AG04449 (cell line): ENCODE data around the gene MISP.

Experiments used
- CTCF ChIA-PET: fragments of 350-600 bp; formaldehyde crosslinking; extraction: SDS; loops from one replicate; lab custom pipeline; 2021; ENCODE audit warnings: antibody characterized with exemption; lab: Yijun Ruan, JAX
- POLR2A ChIA-PET: fragments of 400-600, 350-600 bp; formaldehyde crosslinking; extraction: SDS; loops from one replicate; lab custom pipeline; 2020; ENCODE audit warnings: antibody characterized with exemption, inconsistent platforms; lab: Yijun Ruan, JAX
- DNase-seq: peaks from one replicate; pipeline ENCODE4 v3.0.0-alpha.2; 2010; ENCODE audit warnings: low read depth, low spot score
- H3K4me3 ChIP-seq: 2 replicates; pipeline ENCODE4 v1.5.1; 2011; ENCODE audit warnings: low read depth, mild to moderate bottlenecking, control low read depth, low read length
- TF ChIP-seq, protein P1 (sequence below): IDR thresholded peaks from one replicate; pipeline ENCODE4 v1.5.1; 2011; ENCODE audit warnings: mild to moderate bottlenecking, moderate library complexity, low read length, control low read depth, inconsistent platforms; ENCODE audit not compliant: insufficient read depth; ENCODE audit errors: missing control alignments

Gene MISP

DNA sequence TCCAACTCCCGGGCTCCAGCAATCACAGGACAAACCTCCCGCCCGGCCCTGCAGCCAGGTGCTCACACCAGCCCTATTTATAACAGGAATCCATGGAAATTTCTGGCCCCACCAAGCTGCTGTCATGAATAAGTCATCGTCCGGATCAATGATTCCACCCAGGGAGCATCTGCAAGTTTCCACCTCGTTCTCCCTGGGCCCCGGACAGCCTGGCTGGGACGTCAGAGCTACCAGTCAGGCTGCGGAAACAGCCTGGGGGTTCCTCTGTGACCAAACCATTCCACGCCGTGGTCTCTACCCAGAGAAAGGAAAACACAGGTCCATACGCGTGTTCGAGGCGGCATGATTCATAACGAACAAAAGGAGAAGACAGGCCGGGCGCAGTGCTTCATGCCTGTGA lies 25.6 kb downstream of the MISP start:
- POLR2A ChIA-PET, result no interaction called here
- CTCF ChIA-PET, result no interaction called here
- TF ChIP-seq, protein P1, sequence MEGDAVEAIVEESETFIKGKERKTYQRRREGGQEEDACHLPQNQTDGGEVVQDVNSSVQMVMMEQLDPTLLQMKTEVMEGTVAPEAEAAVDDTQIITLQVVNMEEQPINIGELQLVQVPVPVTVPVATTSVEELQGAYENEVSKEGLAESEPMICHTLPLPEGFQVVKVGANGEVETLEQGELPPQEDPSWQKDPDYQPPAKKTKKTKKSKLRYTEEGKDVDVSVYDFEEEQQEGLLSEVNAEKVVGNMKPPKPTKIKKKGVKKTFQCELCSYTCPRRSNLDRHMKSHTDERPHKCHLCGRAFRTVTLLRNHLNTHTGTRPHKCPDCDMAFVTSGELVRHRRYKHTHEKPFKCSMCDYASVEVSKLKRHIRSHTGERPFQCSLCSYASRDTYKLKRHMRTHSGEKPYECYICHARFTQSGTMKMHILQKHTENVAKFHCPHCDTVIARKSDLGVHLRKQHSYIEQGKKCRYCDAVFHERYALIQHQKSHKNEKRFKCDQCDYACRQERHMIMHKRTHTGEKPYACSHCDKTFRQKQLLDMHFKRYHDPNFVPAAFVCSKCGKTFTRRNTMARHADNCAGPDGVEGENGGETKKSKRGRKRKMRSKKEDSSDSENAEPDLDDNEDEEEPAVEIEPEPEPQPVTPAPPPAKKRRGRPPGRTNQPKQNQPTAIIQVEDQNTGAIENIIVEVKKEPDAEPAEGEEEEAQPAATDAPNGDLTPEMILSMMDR, result no peak
- H3K4me3 ChIP-seq, result no peak overlapping the region
- no peak for DNase-seq

DNA sequence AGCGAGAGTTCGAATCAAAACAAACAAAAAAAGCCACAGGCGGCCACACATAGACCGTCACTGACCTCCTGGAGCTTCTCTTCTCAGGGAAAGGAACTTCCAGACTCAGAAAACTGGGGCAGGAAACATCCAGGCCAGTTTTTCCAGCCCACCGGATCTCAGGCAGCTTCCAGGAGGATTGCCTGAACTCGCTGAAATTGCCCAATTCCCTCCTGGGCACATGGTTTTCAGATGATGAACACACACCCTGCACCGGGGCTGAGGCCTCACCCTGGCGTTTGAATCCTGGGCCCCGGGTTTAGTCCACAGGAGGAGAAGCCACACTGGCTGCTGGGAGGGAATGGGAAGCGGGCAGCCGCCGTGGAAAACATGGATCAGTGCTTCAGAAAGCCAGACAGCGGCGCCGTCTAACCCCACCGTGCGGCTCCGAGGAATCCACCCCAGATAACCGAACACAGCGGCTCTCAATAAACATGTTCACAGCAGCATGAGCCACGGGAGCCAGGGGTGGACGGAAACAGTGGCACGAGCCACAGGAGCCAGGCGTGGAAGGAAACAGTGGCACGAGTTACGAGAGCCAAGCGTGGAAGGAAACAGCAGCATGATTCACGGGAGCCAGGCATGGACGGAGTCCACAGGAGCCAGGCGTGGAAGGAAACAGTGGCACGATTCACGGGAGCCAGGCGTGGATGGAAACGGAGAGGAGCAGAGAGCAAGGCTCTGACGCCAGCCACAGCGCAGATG lies 28.2 kb downstream of the MISP start:
- POLR2A ChIA-PET, result interaction anchor here (0.5 to 1.7 kb wide), 4 partner anchors 18 to 79 kb away, joined by 3 to 7 read pairs (median 4); no protein-coding TSS in a partner anchor
- TF ChIP-seq, protein P1, result no peak
- DNase-seq, result peak; percentile 74
- CTCF ChIA-PET, result interaction anchor here (0.7 to 1.9 kb wide), 3 partner anchors 9 to 144 kb away, joined by 3 to 17 read pairs (median 4); no protein-coding TSS in a partner anchor
- peak overlapping the region; percentile 23 for H3K4me3 ChIP-seq

DNA sequence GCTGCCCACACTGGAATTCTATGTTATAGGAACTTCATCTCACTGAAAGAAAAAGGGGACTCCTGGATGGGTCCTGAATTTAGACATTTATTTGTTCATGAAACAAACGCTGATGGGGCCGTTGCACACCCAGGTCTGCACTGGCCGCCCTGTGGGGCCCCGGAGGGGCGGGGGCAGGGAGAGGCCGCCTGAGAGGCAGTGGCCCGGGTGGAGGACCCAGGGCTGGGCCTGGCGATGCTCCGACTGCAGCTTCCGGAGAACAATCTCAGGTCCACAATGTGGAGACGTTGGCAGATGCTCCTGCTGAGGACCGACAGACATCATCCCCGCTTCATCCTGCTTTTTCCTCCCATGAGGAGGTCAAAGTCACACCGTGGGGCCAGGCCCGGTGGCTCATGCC lies 30.0 kb downstream of the MISP start:
- TF ChIP-seq, protein P1, result no peak
- ChIA-PET POLR2A (no interaction called here), CTCF (no interaction called here)
- H3K4me3 ChIP-seq, result no peak overlapping the region
- DNase-seq, result no peak

DNA sequence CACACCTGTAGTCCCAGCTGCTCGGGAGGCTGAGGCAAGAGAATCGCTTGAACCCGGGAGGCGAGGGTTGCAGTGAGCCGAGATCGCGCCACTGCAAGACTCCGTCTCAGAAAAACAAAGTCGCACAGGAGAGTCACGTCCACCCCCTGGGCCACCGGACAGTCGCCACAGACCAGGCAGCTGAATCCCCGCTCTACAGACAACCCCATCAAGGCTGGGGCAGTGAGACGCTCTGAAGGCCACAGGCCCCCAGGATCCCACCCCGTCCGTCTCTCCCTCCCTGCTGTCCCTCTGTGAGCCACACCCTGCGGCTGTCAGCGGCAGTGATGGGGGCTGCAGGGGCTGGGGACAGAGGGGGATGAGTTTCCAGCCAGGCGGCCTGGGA lies 30.9 kb downstream of the MISP start:
- ChIA-PET POLR2A (no interaction called here), CTCF (interaction anchor here (3.5 kb wide), 1 partner anchor 12 kb away, joined by 18 read pairs; no protein-coding TSS in a partner anchor)
- TF ChIP-seq, protein P1, result no peak
- no peak for DNase-seq
- peak overlapping the region; percentile 29 for H3K4me3 ChIP-seq

DNA sequence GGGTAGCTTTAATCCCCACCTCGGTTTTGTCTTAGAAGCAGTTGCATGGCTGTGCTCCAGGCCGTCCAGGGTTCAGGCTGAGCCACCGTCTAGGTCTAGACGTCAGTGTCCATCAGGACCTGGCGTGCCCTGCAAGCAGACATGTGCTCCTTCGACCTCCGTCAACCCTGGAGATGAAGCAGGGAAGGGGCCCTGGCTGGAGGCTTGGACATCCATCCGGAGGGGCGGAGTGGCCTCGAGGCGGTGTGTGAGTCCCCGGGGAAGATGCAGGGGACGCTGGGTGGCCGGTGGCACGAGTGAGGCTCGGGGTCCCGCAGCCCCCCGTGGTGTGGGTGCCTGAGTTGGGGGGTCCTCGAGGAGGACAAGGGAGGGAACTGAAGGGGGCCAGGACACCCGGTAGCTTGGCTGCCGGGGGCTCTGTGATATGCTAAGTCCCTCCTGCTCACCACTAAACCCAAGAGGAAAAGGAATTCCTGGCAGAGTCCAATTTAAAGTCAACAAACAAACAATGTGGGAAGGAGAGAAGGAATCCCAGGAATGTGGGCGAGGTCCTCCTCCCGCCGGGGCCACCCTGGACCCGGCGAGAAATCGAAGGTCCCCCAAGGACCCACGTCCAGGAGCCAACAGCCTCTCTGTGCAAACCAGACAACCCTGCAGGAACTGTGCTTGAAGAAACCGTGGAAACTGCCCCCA lies 31.4 kb downstream of the MISP start:
- DNase-seq, result peak; percentile 17
- H3K4me3 ChIP-seq, result peak overlapping the region; percentile 29
- ChIA-PET POLR2A (no interaction called here), CTCF (interaction anchor here (3.5 kb wide), 1 partner anchor 12 kb away, joined by 18 read pairs; no protein-coding TSS in a partner anchor)
- TF ChIP-seq, protein P1, result no peak

DNA sequence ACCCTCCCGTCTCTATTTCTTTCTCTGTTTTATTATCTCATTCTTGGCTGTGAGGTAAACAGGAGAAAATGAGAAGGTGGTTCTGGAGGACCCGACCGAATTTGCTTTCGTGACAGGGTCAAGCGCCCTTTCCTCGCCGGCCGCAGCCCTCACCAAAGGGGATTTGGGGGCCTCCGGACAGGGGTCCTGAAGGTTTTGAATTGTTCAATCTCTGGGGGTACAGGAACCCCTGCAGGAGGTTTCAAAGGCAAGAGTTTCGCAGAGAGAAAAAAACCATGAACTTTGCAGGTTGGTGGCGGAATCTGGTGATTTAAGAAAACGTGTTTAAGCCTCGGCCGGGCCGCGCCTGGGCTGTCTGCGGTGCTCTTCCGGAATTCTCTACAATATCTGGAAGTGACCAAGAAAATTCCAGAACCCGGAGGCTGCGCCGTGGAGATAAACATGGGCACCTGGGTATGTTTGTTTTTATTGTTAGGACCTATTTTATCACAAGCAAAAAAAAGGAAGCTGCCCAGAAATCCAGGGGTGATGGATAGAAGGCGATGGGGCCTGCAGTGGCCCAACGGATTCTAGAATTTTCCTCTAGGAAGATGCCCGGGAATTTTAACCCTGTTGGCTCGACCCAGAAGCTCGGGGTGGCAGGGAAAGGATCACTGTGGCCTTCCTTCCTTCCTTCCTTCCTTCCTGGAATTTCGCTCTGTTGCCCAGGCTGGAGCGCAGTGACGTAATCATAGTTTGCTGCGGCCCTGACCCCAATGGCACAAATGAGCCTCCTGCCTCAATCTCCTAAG lies 32.2 kb downstream of the MISP start:
- peak overlapping the region; percentile 25 for H3K4me3 ChIP-seq
- no peak for DNase-seq
- ChIA-PET CTCF (interaction anchor here (1.2 to 3.5 kb wide), 2 partner anchors 13 to 68 kb away, joined by 3 to 18 read pairs; no protein-coding TSS in a partner anchor), POLR2A (interaction anchor here (1.6 kb wide), 1 partner anchor 14 kb away, joined by 7 read pairs; no protein-coding TSS in a partner anchor)
- TF ChIP-seq, protein P1, result no peak
